HG03175 (cell line): ENCODE measurements around the gene ACER2.
A peak's percentile ranks its signal among the peaks of the same experiment; 100 is the strongest.

Experiments used
- ATAC-seq: cut with Tn5 transposase; IDR thresholded peaks from one replicate; pipeline ENCODE4 v1.9.1; 2021; ENCODE audit warnings: mild to moderate bottlenecking, moderate library complexity; ENCODE audit not compliant: unreplicated experiment

The ACER2 gene

DNA sequence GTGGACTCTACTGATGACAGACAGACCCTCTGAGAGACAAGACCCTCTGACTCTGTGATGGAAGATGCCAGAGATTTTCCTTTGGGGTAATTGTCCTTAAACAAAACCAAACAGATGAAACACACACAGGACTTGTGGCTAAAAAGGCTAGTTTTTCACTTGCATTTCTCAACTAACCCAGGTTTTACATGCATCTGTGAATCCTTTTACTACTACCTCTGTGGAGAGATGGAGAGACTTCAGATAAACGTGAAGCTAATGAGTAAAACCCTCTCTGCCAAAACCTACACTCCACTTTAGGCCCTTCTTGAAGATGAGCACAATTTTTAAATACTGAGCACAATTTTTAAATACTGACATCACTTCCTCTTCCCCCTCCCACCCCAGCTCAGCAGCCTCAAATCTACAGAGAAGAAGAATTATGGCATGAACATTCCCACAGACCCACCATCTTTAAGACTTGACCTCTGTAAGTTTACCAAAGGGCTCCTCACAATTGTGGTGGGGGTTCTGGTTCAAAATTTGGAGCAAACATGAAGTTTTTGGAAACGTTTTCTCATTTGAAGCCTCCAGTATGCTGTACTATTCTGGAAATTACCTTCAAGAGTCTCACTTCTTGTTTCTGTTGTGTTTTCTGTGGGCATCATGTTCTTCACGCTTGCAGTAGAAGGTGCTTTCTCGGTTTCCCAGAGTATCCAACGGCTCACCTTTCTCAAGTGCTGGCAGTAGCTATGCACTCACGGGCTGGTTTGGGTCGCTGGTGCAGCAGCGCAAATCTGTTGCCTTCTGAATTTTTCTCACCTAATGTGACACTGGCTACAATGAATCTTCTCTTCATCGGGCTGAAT, 42.7 kb downstream of the ACER2 start:
- ATAC-seq, result peak; percentile 92

DNA sequence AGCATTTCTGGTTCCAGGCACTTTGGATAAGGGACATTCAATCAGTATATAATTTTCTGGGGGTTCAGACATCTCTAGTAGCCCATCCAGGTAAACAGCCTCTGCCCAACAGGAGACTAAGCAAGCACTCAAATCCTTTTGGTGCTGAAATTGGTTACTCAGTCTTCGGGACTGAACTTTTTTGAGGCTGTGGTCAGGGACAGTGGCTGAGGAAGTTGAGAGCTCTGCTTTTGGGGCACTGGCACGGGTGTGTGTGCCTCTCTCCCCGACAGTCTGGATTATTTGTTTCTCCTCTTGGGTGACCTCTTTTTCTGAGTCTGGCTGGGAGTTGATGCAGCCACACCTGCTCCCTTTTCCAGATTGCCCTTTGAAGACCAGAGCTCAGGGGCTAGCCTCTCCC, 47.6 kb downstream of the ACER2 start:
- no peak for ATAC-seq

DNA sequence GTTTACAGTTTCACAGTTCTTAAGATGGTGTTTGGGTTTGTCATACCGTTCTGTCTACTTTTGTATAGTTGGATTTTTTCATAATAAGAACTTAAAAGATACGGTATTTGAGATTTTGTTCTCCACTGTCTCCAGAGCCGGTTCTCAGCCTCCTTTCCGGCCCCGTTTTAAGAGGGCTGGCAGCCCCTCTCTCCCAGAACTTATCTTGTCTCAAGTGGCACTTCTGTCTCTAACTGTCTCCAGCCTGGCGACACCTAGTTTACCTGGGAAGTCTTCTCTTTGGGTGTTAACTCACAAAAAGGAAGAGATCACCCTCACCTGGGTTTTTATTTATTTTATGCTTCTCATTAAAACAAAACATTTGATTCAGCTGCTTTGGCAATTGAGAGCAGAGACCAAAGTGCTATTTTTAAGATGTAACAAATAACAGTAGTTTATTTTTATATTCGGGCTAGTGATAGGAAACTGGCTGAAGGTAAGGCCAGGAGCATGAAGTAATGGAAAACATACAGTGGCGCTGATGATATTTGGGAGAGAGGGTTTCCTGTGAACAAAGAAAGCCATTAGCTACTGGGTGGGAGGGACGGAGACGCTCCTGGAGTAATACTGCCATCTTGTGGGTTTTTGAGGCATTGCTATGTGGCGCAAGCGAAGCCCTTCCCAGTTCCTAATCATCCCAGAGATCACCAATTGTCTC, 48.3 kb downstream of the ACER2 start:
- ATAC-seq, result peak; percentile 89

GRCh38 chr9:19457693-19458009, 48.8 kb downstream of the ACER2 start:
- ATAC-seq, result no peak

DNA sequence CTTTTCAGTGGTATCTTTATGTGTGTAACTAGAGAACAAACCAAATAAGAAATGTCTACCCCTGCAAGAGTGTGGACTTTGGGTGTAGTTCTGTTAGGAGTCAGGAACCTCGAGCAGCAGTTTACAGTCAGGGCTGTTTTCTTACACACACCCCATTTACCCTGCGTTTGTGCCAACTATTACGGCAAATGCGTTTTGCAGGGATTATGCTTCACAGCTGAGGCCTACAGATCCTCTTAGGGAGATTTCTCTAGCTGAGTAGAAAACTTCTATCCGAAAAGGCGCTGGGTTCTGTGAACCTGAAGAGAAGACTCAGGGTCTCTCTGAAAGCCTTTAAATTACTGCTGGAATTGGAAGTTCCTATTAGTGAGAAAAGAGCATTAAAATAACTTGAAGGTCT, 51.4 kb downstream of the ACER2 start:
- ATAC-seq, result no peak

DNA sequence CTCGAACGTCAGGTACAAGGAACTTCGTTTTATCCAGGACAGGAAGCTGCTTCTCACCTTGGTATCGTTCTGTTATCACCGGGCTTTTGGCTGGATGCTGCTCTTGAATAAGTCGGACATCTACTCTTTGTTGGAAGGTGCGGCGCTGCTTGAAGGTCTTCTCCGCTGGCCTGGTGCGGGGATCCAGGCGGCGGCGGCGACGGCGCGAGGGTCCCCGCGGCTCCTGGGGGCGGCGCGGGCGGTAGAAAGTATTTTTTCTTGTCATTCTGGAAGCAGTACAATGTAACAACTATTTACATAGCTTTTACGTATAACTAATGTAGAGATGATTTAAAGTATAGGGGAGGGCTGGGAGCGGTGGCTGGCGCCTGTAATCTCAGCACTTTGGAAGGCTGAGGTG, 52.3 kb downstream of the ACER2 start:
- ATAC-seq, result no peak

GRCh38 chr9:19464061-19464763, 55.4 kb downstream of the ACER2 start:
- ATAC-seq, result peak; percentile 4

DNA sequence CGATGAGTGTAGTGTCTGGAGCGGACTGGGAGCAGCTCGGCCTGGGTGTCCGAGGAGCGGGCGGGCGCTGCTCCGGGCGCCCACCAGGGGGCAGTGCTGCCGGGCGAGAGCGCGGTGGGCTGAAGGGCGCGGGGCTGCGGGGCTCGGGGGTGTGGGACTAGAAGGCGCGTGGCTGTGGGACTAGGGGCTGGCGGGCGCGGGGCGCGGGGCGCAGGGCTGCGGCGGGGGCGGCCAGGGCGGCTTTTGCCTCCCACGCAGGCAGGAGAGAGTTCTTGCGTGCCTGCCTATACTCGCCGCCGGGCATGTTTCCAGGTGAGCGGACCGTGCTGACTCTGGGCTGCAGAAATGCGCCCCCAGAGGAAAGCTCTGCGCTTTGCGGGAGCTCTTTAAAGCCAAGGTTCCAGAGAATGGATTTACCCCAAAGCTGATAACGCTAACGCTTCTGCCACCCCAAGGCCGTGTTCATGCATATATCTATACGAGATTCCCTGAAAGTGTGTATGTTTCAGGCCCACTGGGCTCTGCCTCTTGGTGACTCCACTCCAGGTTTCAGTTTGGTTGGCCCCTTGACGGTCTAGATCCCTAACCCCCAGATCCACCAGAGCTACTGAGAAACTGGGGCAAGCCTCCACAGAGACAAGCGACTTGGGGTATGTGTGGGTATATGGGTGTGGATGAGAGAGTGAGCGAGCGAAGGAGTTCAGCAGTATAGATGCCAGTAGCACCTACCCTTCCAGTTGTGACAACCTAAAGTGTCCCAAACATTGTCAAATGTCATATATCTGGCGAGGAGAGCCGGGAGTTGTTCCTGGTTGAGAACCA, 56.2 kb downstream of the ACER2 start:
- ATAC-seq, result peak; percentile 96

- no peak for ATAC-seq
Measured at GRCh38 chr9:19465586-19466279, 56.9 kb downstream of the ACER2 start.

DNA sequence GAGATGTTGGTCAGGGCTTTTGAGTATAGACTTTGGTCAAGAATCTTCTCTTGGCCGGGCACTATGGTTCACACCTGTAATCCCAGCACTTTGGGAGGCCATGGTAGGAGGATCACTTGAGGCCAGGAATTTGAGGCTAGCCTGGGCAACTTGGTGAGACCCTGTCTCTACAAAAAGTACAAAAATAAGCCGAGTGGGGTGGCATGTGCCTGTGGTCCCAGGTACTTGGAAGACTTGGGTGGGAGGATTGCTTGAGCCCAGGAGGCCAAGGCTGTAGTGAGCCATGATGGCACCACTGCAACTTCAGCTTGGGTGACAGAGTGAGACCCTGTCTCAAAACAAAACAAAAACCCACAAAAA, 57.5 kb downstream of the ACER2 start:
- ATAC-seq, result no peak

DNA sequence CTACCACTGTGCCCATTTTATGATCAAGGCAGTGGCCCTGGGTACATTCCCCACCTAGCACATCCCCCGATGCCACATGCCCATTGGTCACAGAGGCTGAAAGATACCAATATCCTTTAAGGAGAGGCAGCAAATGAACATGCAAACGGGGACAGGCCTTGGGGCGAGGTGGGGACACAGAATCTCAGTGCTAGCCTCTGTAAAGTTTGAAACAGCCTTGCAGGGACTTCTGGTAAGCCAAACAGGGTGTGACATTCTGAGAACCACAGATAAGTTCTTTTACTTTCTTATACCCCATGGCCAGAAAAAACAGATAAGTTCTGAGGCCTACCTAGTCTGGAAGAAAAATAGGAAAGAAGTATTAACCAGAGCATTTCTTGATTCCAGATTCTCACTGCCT, 60.5 kb downstream of the ACER2 start:
- ATAC-seq, result no peak

- no peak for ATAC-seq
Measured at GRCh38 chr9:19470567-19470966, 61.8 kb downstream of the ACER2 start.

DNA sequence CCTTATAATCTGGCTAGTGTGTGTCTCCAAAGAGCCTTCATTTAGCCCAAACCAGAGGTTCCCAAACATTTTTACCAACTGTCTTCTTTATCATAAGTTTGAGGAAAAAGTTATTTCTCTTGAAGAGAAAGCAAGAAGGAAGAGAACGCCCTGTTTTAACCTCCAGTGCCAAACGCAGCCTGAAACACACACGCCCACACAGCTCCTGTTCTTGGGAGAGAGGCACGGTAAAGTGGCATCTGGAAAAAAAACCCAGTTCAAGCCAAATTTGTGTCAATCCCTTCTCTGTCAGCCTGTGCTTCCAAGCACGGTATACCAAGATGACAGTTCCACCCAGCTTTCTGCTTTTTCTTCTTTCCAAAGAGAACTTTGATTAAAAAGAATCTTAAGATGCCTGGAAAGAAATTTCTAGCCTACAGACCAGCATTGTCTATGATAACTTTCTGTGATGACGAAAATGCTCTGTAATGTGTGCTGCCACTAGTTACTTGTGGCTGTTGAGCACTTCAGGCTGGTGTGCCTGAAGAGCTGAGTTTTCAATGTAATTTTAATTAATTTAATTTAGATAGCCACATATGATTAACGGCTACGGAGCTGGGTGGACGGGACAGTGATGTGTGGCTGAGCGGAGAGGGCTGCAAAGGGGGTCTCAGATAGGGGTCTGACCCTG, 62.3 kb downstream of the ACER2 start:
- no peak for ATAC-seq

DNA sequence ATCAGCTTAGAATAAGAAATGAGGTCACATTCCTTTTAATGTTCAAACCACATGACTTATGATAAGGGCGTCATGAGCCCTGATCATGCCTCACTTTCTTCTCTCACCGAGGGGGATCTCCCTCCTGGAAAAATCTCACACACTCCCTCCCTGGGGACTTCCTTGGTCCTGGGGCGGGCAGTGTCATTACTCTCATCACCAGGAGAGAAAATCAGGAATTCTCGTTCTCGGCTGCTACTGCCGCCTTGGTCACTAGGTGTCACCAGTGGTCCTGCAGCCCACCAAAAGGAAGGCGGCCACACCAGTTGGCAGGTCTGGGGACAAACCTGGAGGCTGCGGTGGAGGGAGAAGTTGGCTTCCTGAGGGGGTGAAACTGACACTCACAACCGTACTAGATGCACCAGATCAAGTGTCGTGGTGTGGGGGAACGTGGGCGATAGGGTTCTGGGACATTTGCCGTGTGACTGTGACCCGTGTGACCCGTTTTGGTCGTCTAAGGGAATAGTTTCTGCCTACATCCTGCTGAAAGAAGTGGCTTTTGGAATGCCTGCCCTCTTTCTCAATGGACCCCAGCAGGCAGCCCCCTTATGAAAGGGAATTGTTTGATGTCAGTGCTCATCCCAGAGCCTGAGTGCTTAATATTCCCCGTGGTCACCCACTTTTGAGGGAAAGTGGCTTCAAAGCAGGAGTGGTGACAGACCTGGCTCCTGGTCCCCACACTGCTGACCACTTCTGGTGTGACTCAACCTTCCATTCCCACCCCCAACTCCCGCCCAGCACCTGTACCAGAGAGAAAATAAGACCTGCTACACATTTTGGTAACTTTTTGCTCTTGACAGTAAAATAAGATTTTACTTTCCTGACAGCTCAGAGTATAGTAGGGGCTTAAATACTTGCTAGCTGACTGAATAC, 63.2 kb downstream of the ACER2 start:
- peak; percentile 77 for ATAC-seq

GRCh38 chr9:19473605-19474004, 64.8 kb downstream of the ACER2 start:
- no peak for ATAC-seq

DNA sequence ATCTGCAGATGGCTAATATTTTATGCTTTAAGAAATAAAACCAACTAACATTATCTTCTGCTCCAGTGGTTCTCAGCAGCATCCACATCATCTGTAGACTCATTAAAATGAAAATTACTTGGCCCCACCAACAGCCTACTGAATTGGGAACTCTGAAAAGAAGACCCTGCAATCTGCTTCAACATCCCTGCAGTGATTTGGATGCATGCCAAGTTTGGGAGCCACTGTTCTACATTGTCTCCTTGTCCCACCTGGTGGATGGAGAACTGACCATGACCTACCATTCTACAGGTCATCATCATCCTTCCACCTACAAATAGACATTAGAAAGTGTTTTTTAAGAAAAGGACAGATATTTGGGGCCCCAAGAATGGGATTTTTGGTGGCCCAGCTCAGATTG, 71.1 kb downstream of the ACER2 start:
- no peak for ATAC-seq

GRCh38 chr9:19480345-19480744, 71.5 kb downstream of the ACER2 start:
- ATAC-seq, result no peak

DNA sequence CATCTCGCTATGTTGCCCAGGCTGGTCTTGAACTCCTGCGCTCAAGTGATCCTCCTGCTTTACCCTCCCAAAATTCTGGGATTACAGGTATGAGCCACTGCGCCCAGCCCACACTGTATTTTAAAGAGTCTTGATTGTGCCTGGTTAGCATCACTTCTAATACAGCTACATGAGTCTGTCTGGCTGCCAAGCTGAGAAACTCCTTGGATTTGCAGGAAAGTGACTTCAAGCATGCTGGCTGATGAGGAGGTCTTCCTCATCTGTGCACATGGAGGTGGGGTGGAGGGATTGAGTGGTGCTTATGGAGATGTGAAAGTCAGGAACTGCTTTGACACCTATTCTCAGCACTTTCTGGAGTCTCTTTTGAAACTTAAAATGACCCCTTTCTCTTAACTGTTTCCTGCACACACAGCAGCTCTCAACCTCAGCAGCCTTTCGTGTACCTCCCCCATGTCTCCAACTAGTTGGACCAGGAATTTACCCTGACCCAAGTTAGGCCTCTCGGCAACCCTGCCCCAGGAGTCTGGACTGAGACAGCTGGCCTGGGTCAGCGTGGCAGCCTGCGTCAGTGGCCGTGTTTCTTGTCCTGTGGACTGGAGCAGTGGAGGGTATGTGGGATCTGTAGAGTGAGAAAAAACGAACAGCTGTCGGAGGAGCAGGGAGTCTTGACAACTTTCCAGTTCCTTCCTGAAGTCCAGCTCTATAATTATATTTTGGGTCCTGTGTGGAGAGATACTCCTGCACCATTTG, 72.5 kb downstream of the ACER2 start:
- no peak for ATAC-seq
